Naive B cell (primary cell): ENCODE results near the gene GORASP1. TPM values are rescaled to one million over a fixed set of nuclear protein-coding genes. Genes with fewer than 3 reads are reported as not detected.

ENCODE experiments used
- ATAC-seq, 2 donors: fragments of 150-1000 bp; cut with Tn5 transposase; 2 replicates each; pipeline ENCODE4 v1.10.0; 2021; ENCODE audit warnings: low read depth in 2 of 2, mild to moderate bottlenecking in 2 of 2, moderate library complexity in 2 of 2
- DNase-seq: peaks from one replicate; pipeline ENCODE4 v3.0.0; 2022
- H3K27ac Mint-ChIP-seq, 6 donors: one replicate each; pipeline ENCODE4 v1.8.0; 2020 to 2022; ENCODE audit warnings: mild to moderate bottlenecking in 6 of 6, mixed read lengths in 6 of 6, moderate library complexity in 5 of 6, inconsistent platforms in 2 of 6
- H3K27me3 Mint-ChIP-seq, 3 donors: one replicate each; pipeline ENCODE4 v1.8.0; 2021 to 2022; ENCODE audit warnings: mixed read lengths in 3 of 3, mild to moderate bottlenecking in 1 of 3
- H3K36me3 Mint-ChIP-seq, 2 donors: one replicate each; pipeline ENCODE4 v1.8.0; 2020 to 2022; ENCODE audit warnings: mixed read lengths in 2 of 2, inconsistent platforms in 1 of 2, mild to moderate bottlenecking in 1 of 2
- H3K4me1 Mint-ChIP-seq, 3 donors: one replicate each; pipeline ENCODE4 v1.8.0; 2020 to 2022; ENCODE audit warnings: mixed read lengths in 3 of 3, inconsistent platforms in 1 of 3, mild to moderate bottlenecking in 1 of 3, moderate library complexity in 1 of 3
- H3K4me3 Mint-ChIP-seq, 8 donors: one replicate each; pipeline ENCODE4 v1.8.0; 2020 to 2022; ENCODE audit warnings: mild to moderate bottlenecking in 8 of 8, mixed read lengths in 8 of 8, moderate library complexity in 8 of 8, inconsistent platforms in 2 of 8
- H3K9me3 Mint-ChIP-seq, 7 donors: one replicate each; pipeline ENCODE4 v1.8.0; 2020 to 2022; ENCODE audit warnings: mixed read lengths in 7 of 7, mild to moderate bottlenecking in 5 of 7, inconsistent platforms in 2 of 7, moderate library complexity in 1 of 7
- polyA plus RNA-seq, 6 donors: library from polyadenylated mRNA; unstranded; fragments of 300-500 nt; fragmentation: Illumina TruSeq; gene quantifications; one replicate each; pipeline ENCODE4 v1.2.3, GENCODE V29; 2021; ENCODE audit warnings: low read depth in 6 of 6

Gene GORASP1
- polyA plus RNA-seq, 6 donors from 2014 or later: 19.7 to 36.7 (median 27.2) TPM

GRCh38 chr3:39052583-39052982, 54.8 kb downstream of the GORASP1 start:
- no peak for ATAC-seq
- no peaks in the 10 kb centered on the region for H3K27me3 Mint-ChIP-seq
- H3K36me3 Mint-ChIP-seq: peaks cover 0 to 7% of the 10 kb centered on the region in 2 donors
- H3K9me3 Mint-ChIP-seq: no peaks in the 10 kb centered on the region
- peaks cover 44 to 50% (median 45%) of the 10 kb centered on the region in 3 donors for H3K4me1 Mint-ChIP-seq
- H3K27ac Mint-ChIP-seq: peak overlapping the region; percentile 95 to 100 (median 98)
- H3K4me3 Mint-ChIP-seq: peak overlapping the region; percentile 88 to 99 (median 95)
- DNase-seq: no peak

- H3K4me3 Mint-ChIP-seq: peak within 1 kb of the TSS; percentile 88 to 99 (median 95)
- peaks cover 0 to 7% of the 10 kb centered on the region in 2 donors for H3K36me3 Mint-ChIP-seq
- peak within 1 kb of the TSS; percentile 95 to 100 (median 98) for H3K27ac Mint-ChIP-seq
- H3K27me3 Mint-ChIP-seq: no peaks in the 10 kb centered on the region
- peak; percentile 89 for DNase-seq
- H3K4me1 Mint-ChIP-seq: peaks cover 40 to 48% (median 42%) of the 10 kb centered on the region in 3 donors
- no peaks in the 10 kb centered on the region for H3K9me3 Mint-ChIP-seq
- ATAC-seq: peak; percentile 87 to 90
These were observed 55.5 kb downstream of the GORASP1 start, which contains the start of the genes SCN11A and WDR48 for GRCh38 chr3:39051649-39052561. Gene SCN11A, minus strand, starts transcription at chr3:39051944. Its CDS starts 101,582 bp downstream, at chr3:38950362. Gene WDR48, plus strand, starts transcription at chr3:39052016. Its CDS starts 10 bp downstream, at chr3:39052026.

- H3K36me3 Mint-ChIP-seq: peaks cover 0 to 7% of the 10 kb centered on the region in 2 donors
- H3K9me3 Mint-ChIP-seq: no peaks in the 10 kb centered on the region
- no peaks in the 10 kb centered on the region for H3K27me3 Mint-ChIP-seq
- no peak for ATAC-seq
- H3K27ac Mint-ChIP-seq: peak overlapping the region in 1 of 6 donors; percentile 85
- peaks cover 29 to 37% (median 32%) of the 10 kb centered on the region in 3 donors for H3K4me1 Mint-ChIP-seq
- DNase-seq: no peak
- peak overlapping the region in 2 of 8 donors; percentile 1 to 53 for H3K4me3 Mint-ChIP-seq
These were observed 57.4 kb downstream of the GORASP1 start for GRCh38 chr3:39050029-39050428.

Other genes starting within 250 kb of the GORASP1 start
- under 1 TPM in 1 of 6 donors, not detected in 5; 0.06 TPM for gene SCN11A, start 55.7 kb downstream of the GORASP1 start, polyA plus RNA-seq
- 10 to 100 TPM; 23.5 to 66.0 (median 54.3) TPM for gene WDR48, start 55.6 kb downstream of the GORASP1 start, polyA plus RNA-seq
- gene TTC21A, start 53 bp upstream of the GORASP1 start, polyA plus RNA-seq: 10 to 100 TPM in 4 of 6 donors, 1 to 10 TPM in 2; 3.8 to 14.8 (median 11.2) TPM
- gene CSRNP1, start 46.0 kb upstream of the GORASP1 start, polyA plus RNA-seq: 10 to 100 TPM; 47.3 to 99.7 (median 64.4) TPM
- under 1 TPM in 1 of 6 donors, not detected in 5; 0.05 TPM for gene XIRP1, start 85.0 kb upstream of the GORASP1 start, polyA plus RNA-seq
- 1 to 10 TPM in 5 of 6 donors, under 1 TPM in 1; 0.14 to 2.9 (median 1.3) TPM for gene CX3CR1, start 172.4 kb upstream of the GORASP1 start, polyA plus RNA-seq
- gene CCR8, start 222.1 kb upstream of the GORASP1 start, polyA plus RNA-seq: not detected